SHP77 (cell line): Measurements from ENCODE around the gene THTPA.
A peak's percentile ranks its signal among the peaks of the same experiment; 100 is the strongest.

Source experiments
- DNase-seq, 2 experiments: peaks; one replicate each; lab custom pipeline; 2025; lab: John Stamatoyannopoulos, UW

The THTPA gene

GRCh38 chr14:23551266-23552028, 4.6 kb upstream of the THTPA start, which contains the start of gene ZFHX2:
ZFHX2 (minus strand) TSS chr14:23551765; CDS start chr14:23535325, 16,440 bp downstream.
- DNase-seq: peak; percentile 87 to 95

- no peak for DNase-seq
Observed at GRCh38 chr14:23555533-23555881, 564 bp upstream of the THTPA start.

GRCh38 chr14:23556700-23557440, 799 bp downstream of the THTPA start:
- DNase-seq: peak in 1 of 2 experiments; percentile 12

- DNase-seq: no peak
Observed at GRCh38 chr14:23557521-23557920, 1.4 kb downstream of the THTPA start.

- DNase-seq: no peak
Observed at GRCh38 chr14:23557946-23558345, 1.9 kb downstream of the THTPA start.

GRCh38 chr14:23558346-23559009, 2.4 kb downstream of the THTPA start:
- no peak for DNase-seq

- peak; percentile 49 to 56 for DNase-seq
Observed at GRCh38 chr14:23559010-23559925, 3.2 kb downstream of the THTPA start.

- DNase-seq: no peak
Observed at GRCh38 chr14:23559926-23560520, 4.0 kb downstream of the THTPA start.

GRCh38 chr14:23561259-23561658, 5.2 kb downstream of the THTPA start:
- no peak for DNase-seq

GRCh38 chr14:23561873-23562821, 6.1 kb downstream of the THTPA start:
- DNase-seq: peak; percentile 29 to 69

- DNase-seq: peak; percentile 57 to 63
Observed at GRCh38 chr14:23562822-23563472, 6.9 kb downstream of the THTPA start.

- no peak for DNase-seq
Observed at GRCh38 chr14:23563473-23564180, 7.6 kb downstream of the THTPA start.

- no peak for DNase-seq
Observed at GRCh38 chr14:23564181-23564812, 8.2 kb downstream of the THTPA start.

GRCh38 chr14:23564876-23565275, 8.8 kb downstream of the THTPA start:
- no peak for DNase-seq

- no peak for DNase-seq
Observed at GRCh38 chr14:23565626-23566025, 9.6 kb downstream of the THTPA start.

GRCh38 chr14:23566112-23566777, 10.2 kb downstream of the THTPA start:
- no peak for DNase-seq

- peak in 1 of 2 experiments; percentile 21 for DNase-seq
Observed at GRCh38 chr14:23566778-23567185, 10.7 kb downstream of the THTPA start.
